Fibroblast of mammary gland (primary cell): ENCODE data around the gene TGFBR1.

Experiments used
- DNase-seq: peaks from one replicate; pipeline ENCODE4 v3.0.0-alpha.2; 2010; ENCODE audit warnings: low read depth
- H3K4me3 ChIP-seq: 2 replicates; pipeline ENCODE4 v1.5.1; 2011; ENCODE audit warnings: low read depth, mild to moderate bottlenecking, low read length, moderate library complexity; ENCODE audit not compliant: control insufficient read depth
- CTCF ChIP-seq: conservative IDR thresholded peaks from 2 replicates; pipeline ENCODE4 v1.5.1; 2011; ENCODE audit warnings: low read depth, low read length, inconsistent platforms; ENCODE audit not compliant: control insufficient read depth, insufficient read depth

TGFBR1 gene

DNA sequence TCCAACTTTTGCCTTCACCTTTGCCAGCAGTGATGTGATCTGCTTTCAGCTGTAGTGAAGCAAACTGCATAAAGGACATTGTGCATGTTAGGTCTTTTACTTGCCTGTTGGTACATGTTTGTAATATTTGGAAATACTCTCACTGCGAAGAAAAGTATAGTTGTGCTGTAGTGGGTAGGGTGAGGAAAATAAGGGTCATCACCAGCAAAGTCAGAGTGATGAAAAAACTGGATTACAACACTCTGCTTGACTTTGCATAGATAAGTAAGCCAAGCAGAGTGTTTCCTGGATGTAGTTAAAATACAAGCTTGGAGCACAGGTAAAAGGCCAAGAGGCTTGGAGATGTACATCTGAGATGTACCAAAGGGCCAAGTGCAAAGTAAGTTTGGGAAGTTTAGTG is 16.7 kb downstream of the TGFBR1 start:
- no peak overlapping the region for H3K4me3 ChIP-seq
- no peak for DNase-seq
- no peak for TF ChIP-seq CTCF

GRCh38 chr9:99124534-99125255 is 19.8 kb downstream of the TGFBR1 start:
- no peak overlapping the region for H3K4me3 ChIP-seq
- no peak for DNase-seq
- TF ChIP-seq CTCF = no peak

GRCh38 chr9:99125446-99125845 is 20.5 kb downstream of the TGFBR1 start:
- H3K4me3 ChIP-seq = no peak overlapping the region
- DNase-seq = no peak
- no peak for TF ChIP-seq CTCF

GRCh38 chr9:99126312-99126711 is 21.4 kb downstream of the TGFBR1 start:
- peak; percentile 43 for DNase-seq
- TF ChIP-seq CTCF = no peak
- H3K4me3 ChIP-seq = no peak overlapping the region

GRCh38 chr9:99127356-99128132 is 22.6 kb downstream of the TGFBR1 start:
- TF ChIP-seq CTCF = no peak
- H3K4me3 ChIP-seq = no peak overlapping the region
- DNase-seq = peak; percentile 61

DNA sequence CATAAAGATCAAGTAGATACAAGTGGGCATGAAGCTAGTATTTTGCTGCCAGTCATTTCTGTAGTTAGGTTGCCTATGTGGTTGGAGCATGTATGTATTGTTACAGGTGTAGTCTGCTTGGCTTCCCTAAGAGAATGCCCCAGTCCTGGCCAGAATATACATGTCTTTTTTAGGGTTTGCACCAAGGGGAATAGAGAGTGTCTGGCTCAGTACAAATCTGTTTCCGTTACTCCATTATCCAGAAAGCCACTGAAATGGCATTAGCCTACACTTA is 23.2 kb downstream of the TGFBR1 start:
- DNase-seq = no peak
- TF ChIP-seq CTCF = no peak
- no peak overlapping the region for H3K4me3 ChIP-seq
